Common myeloid progenitor, CD34-positive (primary cell): ENCODE data around the gene ZNF629.
A peak's percentile ranks its signal among the peaks of the same experiment; 100 is the strongest.

ENCODE experiments used
- CTCF ChIA-PET: fragments of 350-600 bp; sonication (Branson Sonifier 250); formaldehyde crosslinking; loops from one replicate; lab custom pipeline; 2021; ENCODE audit warnings: antibody characterized with exemption; lab: Charles Lee
- POLR2A ChIA-PET: fragments of 350-600 bp; sonication (Branson Sonifier 250); formaldehyde crosslinking; loops from one replicate; lab custom pipeline; 2021; ENCODE audit warnings: antibody characterized with exemption; lab: Charles Lee
- DNase-seq, 3 donors: peaks; one replicate each; pipeline versions ENCODE4 v3.0.0 to v3.0.0-alpha.2; 2013
- H3K27ac ChIP-seq, 2 experiments: 1 replicate in 1 of 2; 2 replicates in 1 of 2; pipeline ENCODE4 v1.7.0; 2013; ENCODE audit warnings: inconsistent platforms in 2 of 2, low read length in 2 of 2, mild to moderate bottlenecking in 2 of 2, low read depth in 1 of 2, moderate library complexity in 1 of 2; ENCODE audit not compliant: severe bottlenecking in 2 of 2, insufficient read depth in 1 of 2, poor library complexity in 1 of 2
- H3K27me3 ChIP-seq, 5 experiments: replicated peaks in 2 of 5; 1 replicate in 3 of 5; 2 replicates in 2 of 5; pipeline versions ENCODE4 v1.6.1 to v1.7.0; 2013; ENCODE audit warnings: low read length in 4 of 5, mild to moderate bottlenecking in 2 of 5, moderate library complexity in 2 of 5, inconsistent platforms in 1 of 5; ENCODE audit not compliant: insufficient read depth in 5 of 5, control insufficient read depth in 4 of 5
- H3K36me3 ChIP-seq, 4 experiments: 1 replicate in 2 of 4; 2 replicates in 2 of 4; pipeline versions ENCODE4 v1.6.1 to v1.7.0; 2013; ENCODE audit warnings: low read length in 3 of 4, control low read depth in 1 of 4, mild to moderate bottlenecking in 1 of 4; ENCODE audit not compliant: control insufficient read depth in 4 of 4, insufficient read depth in 4 of 4
- H3K4me1 ChIP-seq, 4 experiments: 1 replicate in 3 of 4; 2 replicates in 1 of 4; pipeline versions ENCODE4 v1.6.1 to v1.7.1; 2013; ENCODE audit warnings: low read length in 3 of 4, mild to moderate bottlenecking in 3 of 4, control low read depth in 1 of 4, inconsistent platforms in 1 of 4, moderate library complexity in 1 of 4; ENCODE audit not compliant: control insufficient read depth in 4 of 4, insufficient read depth in 4 of 4; ENCODE audit errors: control extremely low read depth in 1 of 4
- H3K4me3 ChIP-seq, 7 experiments: 1 replicate in 4 of 7; 2 replicates in 3 of 7; pipeline versions ENCODE4 v1.5.1 to v1.7.0; 2013; ENCODE audit warnings: mild to moderate bottlenecking in 7 of 7, low read length in 6 of 7, moderate library complexity in 6 of 7, inconsistent platforms in 2 of 7, low read depth in 2 of 7, control low read depth in 1 of 7; ENCODE audit not compliant: insufficient read depth in 4 of 7, control insufficient read depth in 1 of 7; ENCODE audit errors: extremely low read depth in 1 of 7
- H3K9me3 ChIP-seq, 5 experiments: 1 replicate in 4 of 5; 2 replicates in 1 of 5; pipeline versions ENCODE4 v1.6.1 to v1.7.1; 2013; ENCODE audit warnings: low read length in 4 of 5, mild to moderate bottlenecking in 2 of 5, inconsistent platforms in 1 of 5, low read depth in 1 of 5, moderate library complexity in 1 of 5; ENCODE audit not compliant: control insufficient read depth in 4 of 5, insufficient read depth in 2 of 5; ENCODE audit errors: control extremely low read depth in 1 of 5
- WGBS: methylation state at CpG from one replicate; pipeline ENCODE4 v1.1.5; 2013; ENCODE audit not compliant: insufficient coverage; 5-methylcytosine and 5-hydroxymethylcytosine counted together

ZNF629 gene

GRCh38 chr16:30750201-30750600, 36.8 kb downstream of the ZNF629 start:
- WGBS = 95% methylated on average over 4 of the region's 4 CpGs
- H3K27me3 ChIP-seq = no peaks in the 10 kb centered on the region
- DNase-seq = no peak
- peaks cover 3 to 13% (median 6%) of the 10 kb centered on the region in 4 experiments for H3K4me1 ChIP-seq
- H3K9me3 ChIP-seq = no peaks in the 10 kb centered on the region
- H3K27ac ChIP-seq = no peak overlapping the region
- ChIA-PET POLR2A (no interaction called here), CTCF (interaction anchor here (0.9 to 1.6 kb wide), 4 partner anchors 9 to 27 kb away, joined by 3 to 4 read pairs (median 4); no protein-coding TSS in a partner anchor)
- H3K36me3 ChIP-seq = peaks cover 10 to 50% (median 34%) of the 10 kb centered on the region in 4 experiments
- H3K4me3 ChIP-seq = no peak overlapping the region

DNA sequence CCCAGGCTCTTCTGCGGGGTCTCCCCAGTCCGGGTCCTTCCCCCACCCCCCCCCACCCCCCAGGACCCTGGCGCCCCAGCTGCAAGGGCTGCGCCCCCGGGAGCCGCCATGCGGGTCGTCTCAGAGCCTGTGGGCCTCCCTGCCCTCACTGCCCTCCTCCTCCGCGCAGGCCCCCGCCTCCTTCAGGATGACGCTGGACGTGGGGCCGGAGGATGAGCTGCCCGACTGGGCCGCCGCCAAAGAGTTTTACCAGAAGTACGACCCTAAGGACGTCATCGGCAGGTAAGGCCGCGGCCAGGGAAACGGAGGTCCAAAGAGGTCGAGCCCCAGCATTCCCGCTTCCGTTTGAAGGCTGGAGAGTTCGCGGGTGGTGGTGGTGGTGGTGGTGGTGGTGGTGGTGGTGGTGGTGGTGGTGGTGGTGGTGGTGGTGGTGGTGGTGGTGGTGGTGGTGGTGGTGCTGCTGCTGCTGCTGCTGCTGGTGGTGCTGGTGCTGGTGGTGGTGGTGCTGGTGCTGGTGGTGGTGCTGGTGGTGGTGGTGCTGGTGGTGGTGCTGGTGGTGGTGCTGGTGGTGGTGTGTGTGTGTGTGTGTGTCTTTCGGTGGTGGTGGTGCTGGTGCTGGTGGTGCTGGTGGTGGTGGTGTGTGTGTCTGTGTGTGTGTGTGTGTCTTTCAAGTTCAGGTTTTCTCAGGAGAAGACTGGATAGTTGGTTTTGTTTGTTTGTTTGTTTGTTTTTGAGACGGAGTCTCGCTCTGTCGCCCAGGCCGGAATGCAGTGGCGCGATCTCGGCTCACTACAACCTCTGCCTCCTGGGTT, 38.2 kb downstream of the ZNF629 start:
- DNase-seq = peak in 2 of 3 donors; percentile 17 to 43
- POLR2A ChIA-PET = interaction anchor here (0.6 to 1.7 kb wide), 6 partner anchors 10 to 236 kb away, joined by 3 to 7 read pairs (median 4); partner anchors contain the start of gene HSD3B7
- WGBS = 44% methylated on average over 15 of the region's 36 CpGs
- Histone ChIP-seq H3K36me3 (peaks cover 12 to 52% (median 30%) of the 10 kb centered on the region in 4 experiments), H3K9me3 (no peaks in the 10 kb centered on the region), H3K4me3 (peak overlapping the region; percentile 52 to 87 (median 80)), H3K27ac (peak overlapping the region in 1 of 2 experiments; percentile 82), H3K4me1 (peaks cover 3 to 13% (median 6%) of the 10 kb centered on the region in 4 experiments), H3K27me3 (no peaks in the 10 kb centered on the region)
- CTCF ChIA-PET = interaction anchor here (0.8 to 1.5 kb wide), 3 partner anchors 9 to 14 kb away, joined by 3 read pairs; no protein-coding TSS in a partner anchor

DNA sequence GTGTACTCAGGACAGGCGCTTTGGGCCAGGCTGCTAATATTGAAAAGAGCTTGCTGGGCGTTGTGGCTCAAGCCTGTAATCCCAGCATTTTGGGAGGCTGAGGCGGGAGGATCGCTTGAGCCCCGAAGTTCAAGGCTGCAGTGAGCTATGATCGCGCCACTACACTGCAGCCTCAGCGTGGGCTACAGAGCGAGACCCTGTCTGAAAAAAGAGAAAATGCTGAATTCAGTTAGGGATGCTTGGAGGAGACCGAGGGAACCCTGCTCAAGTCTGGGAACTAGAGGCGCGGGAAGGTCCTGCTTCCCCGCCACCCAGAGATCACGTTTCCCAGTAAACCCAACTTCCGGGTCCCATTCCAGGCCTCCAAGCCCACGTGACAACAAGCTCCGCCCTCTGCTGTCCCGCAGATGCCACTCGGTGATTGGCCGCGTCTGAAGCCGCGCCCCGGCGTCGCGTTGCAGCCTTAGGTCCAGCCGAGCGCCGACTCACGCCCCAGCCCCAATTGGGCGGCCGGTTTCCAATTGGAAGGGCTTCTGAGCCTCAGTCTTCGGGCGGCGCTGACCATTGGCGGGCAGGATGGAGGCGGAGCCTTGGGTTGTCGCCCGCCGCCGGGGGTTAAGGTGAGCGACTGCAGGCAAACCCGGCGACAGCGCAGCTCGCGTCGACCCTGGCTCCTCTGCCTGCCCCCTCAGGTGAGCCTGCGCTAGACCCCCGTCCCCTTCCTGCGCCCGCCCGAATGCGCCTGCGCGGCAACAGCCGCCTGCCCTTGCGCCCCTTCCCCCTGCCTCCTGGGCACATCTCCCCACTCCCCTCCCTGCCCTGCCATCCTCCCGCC, 39.0 kb downstream of the ZNF629 start, which contains the start of gene PHKG2:
Gene PHKG2, plus strand, starts transcription at position 627 of the 835 bp plus-strand sequence. CDS start 396 bp downstream, outside the sequence.
- CTCF ChIA-PET = interaction anchor here (0.7 to 1.5 kb wide), 14 partner anchors 10 to 206 kb away, joined by 3 to 5 read pairs (median 3); partner anchors contain the start of gene CTF1
- H3K4me3 ChIP-seq = peak within 1 kb of the TSS; percentile 52 to 87 (median 80)
- H3K27ac ChIP-seq = peak within 1 kb of the TSS; percentile 51 to 82
- peaks cover 9 to 50% (median 25%) of the 10 kb centered on the region in 4 experiments for H3K36me3 ChIP-seq
- POLR2A ChIA-PET = interaction anchor here (0.6 to 1.7 kb wide), 6 partner anchors 11 to 237 kb away, joined by 3 to 7 read pairs (median 4); partner anchors contain the start of gene HSD3B7
- H3K27me3 ChIP-seq = no peaks in the 10 kb centered on the region
- H3K4me1 ChIP-seq = peaks cover 3 to 13% (median 6%) of the 10 kb centered on the region in 4 experiments
- 3% methylated on average over 59 of the region's 60 CpGs for WGBS
- peak; percentile 98 to 99 (median 99) for DNase-seq
- H3K9me3 ChIP-seq = no peaks in the 10 kb centered on the region

DNA sequence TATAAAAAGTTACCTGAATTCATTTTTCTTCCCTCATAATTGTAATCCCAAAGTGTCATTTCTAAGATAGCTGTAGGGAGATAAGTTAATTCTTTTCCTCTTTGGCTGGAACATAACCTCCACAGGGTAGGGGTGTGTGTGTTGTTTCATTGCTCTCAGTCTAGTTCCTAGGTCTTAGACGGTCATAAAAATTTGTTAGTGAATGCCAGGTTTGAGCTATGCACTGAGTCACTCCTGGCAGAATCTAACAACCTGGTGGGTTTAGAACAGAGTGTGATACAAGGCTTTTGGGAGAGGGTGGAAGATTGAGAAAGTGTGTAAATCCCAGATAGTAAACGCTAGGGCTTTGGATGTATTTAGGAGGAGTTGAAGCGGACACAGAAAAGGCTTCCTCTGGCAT, 39.7 kb downstream of the ZNF629 start:
- Histone ChIP-seq H3K27ac (peak overlapping the region; percentile 51 to 82), H3K4me3 (peak overlapping the region in 6 of 7 experiments; percentile 52 to 87 (median 80)), H3K4me1 (peaks cover 3 to 13% (median 6%) of the 10 kb centered on the region in 4 experiments), H3K36me3 (peaks cover 9 to 45% (median 21%) of the 10 kb centered on the region in 4 experiments), H3K27me3 (no peaks in the 10 kb centered on the region), H3K9me3 (no peaks in the 10 kb centered on the region)
- POLR2A ChIA-PET = interaction anchor here (0.9 to 1.7 kb wide), 3 partner anchors 11 to 58 kb away, joined by 3 to 7 read pairs (median 6); no protein-coding TSS in a partner anchor
- CTCF ChIA-PET = interaction anchor here (0.7 to 1.5 kb wide), 13 partner anchors 10 to 206 kb away, joined by 3 to 5 read pairs (median 3); partner anchors contain the start of gene CTF1
- DNase-seq = no peak
- WGBS = 79% methylated on average over 3 of the region's 3 CpGs

GRCh38 chr16:30746638-30747175, 40.3 kb downstream of the ZNF629 start:
- no peak for DNase-seq
- peaks cover 10 to 47% (median 25%) of the 10 kb centered on the region in 4 experiments for H3K36me3 ChIP-seq
- CTCF ChIA-PET = interaction anchor here (0.9 to 1.5 kb wide), 5 partner anchors 15 to 58 kb away, joined by 3 to 4 read pairs (median 3); no protein-coding TSS in a partner anchor
- WGBS = 90% methylated on average over 8 of the region's 9 CpGs
- H3K27ac ChIP-seq = no peak overlapping the region
- H3K9me3 ChIP-seq = no peaks in the 10 kb centered on the region
- H3K4me1 ChIP-seq = peaks cover 3 to 13% (median 6%) of the 10 kb centered on the region in 4 experiments
- POLR2A ChIA-PET = no interaction called here
- H3K4me3 ChIP-seq = no peak overlapping the region
- no peaks in the 10 kb centered on the region for H3K27me3 ChIP-seq

GRCh38 chr16:30745082-30745481, 41.9 kb downstream of the ZNF629 start:
- no peak overlapping the region for H3K4me3 ChIP-seq
- POLR2A ChIA-PET = no interaction called here
- no peaks in the 10 kb centered on the region for H3K9me3 ChIP-seq

More at GRCh38 chr16:30745082-30745481, 41.9 kb downstream of the ZNF629 start:
- Histone ChIP-seq H3K27ac (no peak overlapping the region), H3K27me3 (no peaks in the 10 kb centered on the region), H3K36me3 (peaks cover 6 to 48% (median 23%) of the 10 kb centered on the region in 4 experiments), H3K4me1 (peaks cover 3 to 13% (median 6%) of the 10 kb centered on the region in 4 experiments)
- DNase-seq = no peak
- CTCF ChIA-PET = no interaction called here
- WGBS = 100% methylated on average over 1 of the region's 2 CpGs
